Activated T-cell treated with anti-CD3 and anti-CD28 coated beads, Interleukin-2, amount 50 U/mL, for 24 hours (primary cell): Measurements from ENCODE around the gene FARS2.

Experiments used
- DNase-seq: peaks from one replicate; pipeline ENCODE4 v3.0.0-alpha.2; 2020
- H3K27ac Mint-ChIP-seq: 2 replicates; pipeline ENCODE4 v1.8.0; 2020; ENCODE audit warnings: mild to moderate bottlenecking, mixed read lengths
- H3K27me3 Mint-ChIP-seq: 2 replicates; pipeline ENCODE4 v1.8.0; 2020; ENCODE audit warnings: mixed read lengths
- H3K36me3 Mint-ChIP-seq: 2 replicates; pipeline ENCODE4 v1.8.0; 2020; ENCODE audit warnings: low read depth, mixed read lengths
- H3K4me1 Mint-ChIP-seq: 2 replicates; pipeline ENCODE4 v1.8.0; 2020; ENCODE audit warnings: low read depth, mixed read lengths
- H3K4me3 Mint-ChIP-seq: 2 replicates; pipeline ENCODE4 v1.8.0; 2020; ENCODE audit warnings: mild to moderate bottlenecking, moderate library complexity, mixed read lengths
- H3K9me3 Mint-ChIP-seq: 2 replicates; pipeline ENCODE4 v1.8.0; 2020; ENCODE audit warnings: mixed read lengths

Gene FARS2

GRCh38 chr6:5497896-5498578 lies 236.7 kb downstream of the FARS2 start:
- Mint-ChIP-seq H3K27me3 (no peaks in the 10 kb centered on the region), H3K4me3 (peak overlapping the region; percentile 24), H3K9me3 (no peaks in the 10 kb centered on the region), H3K27ac (peak overlapping the region; percentile 72), H3K36me3 (peaks cover 18% of the 10 kb centered on the region), H3K4me1 (peaks cover 32% of the 10 kb centered on the region)
- DNase-seq: no peak

- DNase-seq: no peak
- Mint-ChIP-seq H3K9me3 (no peaks in the 10 kb centered on the region), H3K36me3 (peaks cover 15% of the 10 kb centered on the region), H3K27me3 (no peaks in the 10 kb centered on the region), H3K4me1 (peaks cover 32% of the 10 kb centered on the region), H3K4me3 (no peak overlapping the region), H3K27ac (peak overlapping the region; percentile 72)
Measured at GRCh38 chr6:5498579-5498899, 237.2 kb downstream of the FARS2 start.

GRCh38 chr6:5499644-5500306 lies 238.5 kb downstream of the FARS2 start:
- peaks cover 20% of the 10 kb centered on the region for H3K36me3 Mint-ChIP-seq
- H3K4me3 Mint-ChIP-seq: no peak overlapping the region
- H3K9me3 Mint-ChIP-seq: no peaks in the 10 kb centered on the region
- H3K27me3 Mint-ChIP-seq: no peaks in the 10 kb centered on the region
- DNase-seq: no peak
- peaks cover 29% of the 10 kb centered on the region for H3K4me1 Mint-ChIP-seq
- H3K27ac Mint-ChIP-seq: peak overlapping the region; percentile 42

GRCh38 chr6:5501837-5502236 lies 240.5 kb downstream of the FARS2 start:
- H3K27ac Mint-ChIP-seq: no peak overlapping the region
- no peaks in the 10 kb centered on the region for H3K27me3 Mint-ChIP-seq
- peaks cover 24% of the 10 kb centered on the region for H3K36me3 Mint-ChIP-seq
- H3K9me3 Mint-ChIP-seq: no peaks in the 10 kb centered on the region
- H3K4me3 Mint-ChIP-seq: no peak overlapping the region
- DNase-seq: no peak
- peaks cover 44% of the 10 kb centered on the region for H3K4me1 Mint-ChIP-seq

GRCh38 chr6:5504078-5504477 lies 242.8 kb downstream of the FARS2 start:
- peaks cover 38% of the 10 kb centered on the region for H3K4me1 Mint-ChIP-seq

GRCh38 chr6:5506149-5506548 lies 244.8 kb downstream of the FARS2 start:
- no peak overlapping the region for H3K27ac Mint-ChIP-seq
- no peak for DNase-seq

More at GRCh38 chr6:5504078-5504477, 242.8 kb downstream of the FARS2 start:
- peaks cover 13% of the 10 kb centered on the region for H3K36me3 Mint-ChIP-seq
- no peaks in the 10 kb centered on the region for H3K27me3 Mint-ChIP-seq
- H3K27ac Mint-ChIP-seq: no peak overlapping the region
- no peaks in the 10 kb centered on the region for H3K9me3 Mint-ChIP-seq
- no peak overlapping the region for H3K4me3 Mint-ChIP-seq
- DNase-seq: no peak

GRCh38 chr6:5506597-5506996 lies 245.3 kb downstream of the FARS2 start:
- Mint-ChIP-seq H3K4me1 (peaks cover 25% of the 10 kb centered on the region), H3K27me3 (no peaks in the 10 kb centered on the region), H3K27ac (peak overlapping the region; percentile 22), H3K4me3 (no peak overlapping the region), H3K9me3 (no peaks in the 10 kb centered on the region), H3K36me3 (peaks cover 22% of the 10 kb centered on the region)
- no peak for DNase-seq

More at GRCh38 chr6:5506149-5506548, 244.8 kb downstream of the FARS2 start:
- Mint-ChIP-seq H3K4me1 (peaks cover 25% of the 10 kb centered on the region), H3K9me3 (no peaks in the 10 kb centered on the region), H3K36me3 (peaks cover 20% of the 10 kb centered on the region), H3K27me3 (no peaks in the 10 kb centered on the region), H3K4me3 (no peak overlapping the region)

GRCh38 chr6:5507131-5507681 lies 245.9 kb downstream of the FARS2 start:
- Mint-ChIP-seq H3K36me3 (peaks cover 22% of the 10 kb centered on the region), H3K27ac (peak overlapping the region; percentile 22), H3K27me3 (no peaks in the 10 kb centered on the region), H3K4me1 (peaks cover 29% of the 10 kb centered on the region), H3K4me3 (no peak overlapping the region), H3K9me3 (no peaks in the 10 kb centered on the region)
- DNase-seq: no peak

GRCh38 chr6:5509106-5509505 lies 247.8 kb downstream of the FARS2 start:
- no peak for DNase-seq
- Mint-ChIP-seq H3K27ac (no peak overlapping the region), H3K4me3 (no peak overlapping the region), H3K4me1 (peaks cover 36% of the 10 kb centered on the region), H3K27me3 (no peaks in the 10 kb centered on the region), H3K9me3 (no peaks in the 10 kb centered on the region), H3K36me3 (peaks cover 17% of the 10 kb centered on the region)

- peaks cover 11% of the 10 kb centered on the region for H3K36me3 Mint-ChIP-seq
- no peak for DNase-seq
- H3K4me3 Mint-ChIP-seq: no peak overlapping the region
- no peaks in the 10 kb centered on the region for H3K27me3 Mint-ChIP-seq
- no peak overlapping the region for H3K27ac Mint-ChIP-seq
- H3K4me1 Mint-ChIP-seq: peaks cover 43% of the 10 kb centered on the region
- H3K9me3 Mint-ChIP-seq: no peaks in the 10 kb centered on the region
Measured at GRCh38 chr6:5510331-5511133, 249.2 kb downstream of the FARS2 start.

GRCh38 chr6:5511954-5512353 lies 250.6 kb downstream of the FARS2 start:
- Mint-ChIP-seq H3K27ac (no peak overlapping the region), H3K9me3 (no peaks in the 10 kb centered on the region), H3K36me3 (peaks cover 11% of the 10 kb centered on the region), H3K4me3 (no peak overlapping the region), H3K4me1 (peaks cover 42% of the 10 kb centered on the region), H3K27me3 (no peaks in the 10 kb centered on the region)
- DNase-seq: no peak

GRCh38 chr6:5512422-5512821 lies 251.1 kb downstream of the FARS2 start:
- Mint-ChIP-seq H3K4me1 (peaks cover 39% of the 10 kb centered on the region), H3K27ac (no peak overlapping the region), H3K36me3 (peaks cover 11% of the 10 kb centered on the region), H3K9me3 (no peaks in the 10 kb centered on the region), H3K27me3 (no peaks in the 10 kb centered on the region), H3K4me3 (no peak overlapping the region)
- DNase-seq: no peak

- Mint-ChIP-seq H3K36me3 (peaks cover 11% of the 10 kb centered on the region), H3K4me3 (no peak overlapping the region), H3K27me3 (no peaks in the 10 kb centered on the region), H3K4me1 (peaks cover 45% of the 10 kb centered on the region), H3K9me3 (no peaks in the 10 kb centered on the region), H3K27ac (no peak overlapping the region)
- no peak for DNase-seq
Measured at GRCh38 chr6:5513408-5513807, 252.1 kb downstream of the FARS2 start.

GRCh38 chr6:5514353-5514752 lies 253.0 kb downstream of the FARS2 start:
- Mint-ChIP-seq H3K4me1 (peaks cover 50% of the 10 kb centered on the region), H3K27me3 (no peaks in the 10 kb centered on the region), H3K9me3 (no peaks in the 10 kb centered on the region), H3K36me3 (peaks cover 11% of the 10 kb centered on the region), H3K27ac (no peak overlapping the region), H3K4me3 (no peak overlapping the region)
- no peak for DNase-seq
